WTC11 (cell line): ENCODE measurements around the gene C9orf50.

Source experiments
- AFF4 ChIP-seq: sonication (generic); formaldehyde crosslinking; IDR thresholded peaks from 2 replicates; pipeline ENCODE4 v1.8.1; 2023; ENCODE audit warnings: mild to moderate bottlenecking, missing genetic modification reagents, borderline replicate concordance
- CBFB ChIP-seq: sonication (generic); formaldehyde crosslinking; IDR thresholded peaks from 2 replicates; pipeline ENCODE4 v1.8.1; 2022; ENCODE audit warnings: mild to moderate bottlenecking, low read depth, missing genetic modification reagents
- CTCF ChIP-seq: fragments of 200-600 bp; IDR thresholded peaks from 2 replicates; pipeline ENCODE4 v1.8.0; 2022; ENCODE audit warnings: antibody characterized with exemption
- E2F4 ChIP-seq: sonication (generic); formaldehyde crosslinking; IDR thresholded peaks from 2 replicates; pipeline ENCODE4 v1.8.1; 2022; ENCODE audit warnings: low read depth, mild to moderate bottlenecking, moderate library complexity, missing genetic modification reagents, borderline replicate concordance
- GRHL2 ChIP-seq: fragments of 250-450 bp; sonication (Bioruptor Pico); IDR thresholded peaks from 2 replicates; pipeline ENCODE4 v1.8.0; 2022; ENCODE audit warnings: mild to moderate bottlenecking, moderate library complexity; ENCODE audit not compliant: insufficient replicate concordance, severe bottlenecking
- JUN ChIP-seq: sonication (generic); formaldehyde crosslinking; IDR thresholded peaks from 2 replicates; pipeline ENCODE4 v1.8.0; 2023; ENCODE audit warnings: mild to moderate bottlenecking, missing genetic modification reagents
- MAX ChIP-seq: sonication (generic); formaldehyde crosslinking; IDR thresholded peaks from 2 replicates; pipeline ENCODE4 v1.8.0; 2022; ENCODE audit warnings: mild to moderate bottlenecking, missing genetic modification reagents
- NR2C2 ChIP-seq: sonication (generic); formaldehyde crosslinking; IDR thresholded peaks from 2 replicates; pipeline ENCODE4 v1.8.0; 2022; ENCODE audit warnings: mild to moderate bottlenecking, missing genetic modification reagents
- TP53 ChIP-seq: sonication (generic); formaldehyde crosslinking; IDR thresholded peaks from 2 replicates; pipeline ENCODE4 v1.8.1; 2023; ENCODE audit warnings: mild to moderate bottlenecking, missing genetic modification reagents
- TF ChIP-seq, protein P1 (sequence below): sonication (generic); formaldehyde crosslinking; IDR thresholded peaks from 2 replicates; pipeline ENCODE4 v1.8.1; 2023; ENCODE audit warnings: mild to moderate bottlenecking, missing genetic modification reagents, moderate library complexity

- TF ChIP-seq E2F4 (CRISPR knock-in tag), result no peak
- TF ChIP-seq GRHL2 (CRISPR knock-in tag), result no peak
- TF ChIP-seq CTCF, result no peak
- TF ChIP-seq NR2C2 (CRISPR knock-in tag), result no peak
- TF ChIP-seq, protein P1, sequence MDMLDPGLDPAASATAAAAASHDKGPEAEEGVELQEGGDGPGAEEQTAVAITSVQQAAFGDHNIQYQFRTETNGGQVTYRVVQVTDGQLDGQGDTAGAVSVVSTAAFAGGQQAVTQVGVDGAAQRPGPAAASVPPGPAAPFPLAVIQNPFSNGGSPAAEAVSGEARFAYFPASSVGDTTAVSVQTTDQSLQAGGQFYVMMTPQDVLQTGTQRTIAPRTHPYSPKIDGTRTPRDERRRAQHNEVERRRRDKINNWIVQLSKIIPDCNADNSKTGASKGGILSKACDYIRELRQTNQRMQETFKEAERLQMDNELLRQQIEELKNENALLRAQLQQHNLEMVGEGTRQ (CRISPR knock-in tag), result no peak
- TF ChIP-seq CBFB, result no peak
- TF ChIP-seq AFF4 (CRISPR knock-in tag), result no peak
- TF ChIP-seq TP53 (CRISPR knock-in tag), result no peak
- 0 out of 2 replicates have a peak, but pooled peaks have one; percentile 57 for TF ChIP-seq MAX (CRISPR knock-in tag)
- no peak for TF ChIP-seq JUN (CRISPR knock-in tag)
These were observed 52.9 kb downstream of the C9orf50 start for GRCh38 chr9:129567842-129568559.
